IPS DF 6.9 (cell line): ENCODE data around the gene BIRC6.
A peak's percentile ranks its signal among the peaks of the same experiment; 100 is the strongest.

Experiments
- DNase-seq: peaks from one replicate; pipeline ENCODE4 v3.0.0-alpha.2; 2013; ENCODE audit warnings: low read depth, low spot score
- H3K27ac ChIP-seq: one replicate; pipeline ENCODE4 v1.5.1; 2013; ENCODE audit warnings: low read length, control low read depth
- H3K27me3 ChIP-seq: 2 replicates; pipeline ENCODE4 v1.6.1; 2013; ENCODE audit warnings: mild to moderate bottlenecking, low read length; ENCODE audit not compliant: control insufficient read depth, insufficient read depth
- H3K36me3 ChIP-seq: 2 replicates; pipeline ENCODE4 v1.6.1; 2013; ENCODE audit warnings: low read length; ENCODE audit not compliant: control insufficient read depth, insufficient read depth
- H3K4me1 ChIP-seq: 2 replicates; pipeline ENCODE4 v1.6.1; 2013; ENCODE audit warnings: low read length; ENCODE audit not compliant: control insufficient read depth, insufficient read depth
- H3K4me3 ChIP-seq: 2 replicates; pipeline ENCODE4 v1.5.1; 2013; ENCODE audit warnings: mild to moderate bottlenecking, low read length
- H3K9me3 ChIP-seq: 2 replicates; pipeline ENCODE4 v1.6.1; 2013; ENCODE audit warnings: low read length, inconsistent platforms; ENCODE audit not compliant: control insufficient read depth, insufficient read depth
- WGBS: extraction: QIAGEN DNeasy Blood & Tissue Kit; methylation state at CpG from one replicate; pipeline ENCODE4 v1.1.7; 2013; ENCODE audit warnings: mixed read lengths, missing lambda C conversion rate; ENCODE audit not compliant: insufficient read length, insufficient coverage; 5-methylcytosine and 5-hydroxymethylcytosine counted together

Gene BIRC6

GRCh38 chr2:32495139-32495538, 138.3 kb downstream of the BIRC6 start:
- Histone ChIP-seq H3K27me3 (no peaks in the 10 kb centered on the region), H3K36me3 (no peaks in the 10 kb centered on the region; the same call in 1 of the 2 replicates), H3K4me1 (no peaks in the 10 kb centered on the region; the same call in 1 of the 2 replicates), H3K9me3 (no peaks in the 10 kb centered on the region), H3K4me3 (no peak overlapping the region), H3K27ac (no peak overlapping the region)
- no peak for DNase-seq
- WGBS = no CpG with 5 or more reads among the region's 2 CpGs

GRCh38 chr2:32496662-32497061, 139.8 kb downstream of the BIRC6 start:
- Histone ChIP-seq H3K27ac (no peak overlapping the region), H3K9me3 (no peaks in the 10 kb centered on the region), H3K4me1 (no peaks in the 10 kb centered on the region; the same call in 1 of the 2 replicates), H3K36me3 (no peaks in the 10 kb centered on the region; the same call in 1 of the 2 replicates), H3K4me3 (no peak overlapping the region), H3K27me3 (no peaks in the 10 kb centered on the region)
- DNase-seq = peak; percentile 7
- WGBS = no CpG with 5 or more reads among the region's 3 CpGs

GRCh38 chr2:32498306-32498705, 141.5 kb downstream of the BIRC6 start:
- 100% methylated on average over 2 of the region's 6 CpGs for WGBS
- DNase-seq = no peak
- Histone ChIP-seq H3K9me3 (no peaks in the 10 kb centered on the region), H3K27ac (no peak overlapping the region), H3K27me3 (no peaks in the 10 kb centered on the region), H3K4me3 (no peak overlapping the region), H3K4me1 (no peaks in the 10 kb centered on the region; the same call in 1 of the 2 replicates), H3K36me3 (no peaks in the 10 kb centered on the region; the same call in 1 of the 2 replicates)

- Histone ChIP-seq H3K4me3 (no peak overlapping the region), H3K4me1 (no peaks in the 10 kb centered on the region; the same call in 1 of the 2 replicates), H3K36me3 (peaks cover 5% of the 10 kb centered on the region; the same call in 1 of the 2 replicates), H3K27ac (no peak overlapping the region), H3K9me3 (no peaks in the 10 kb centered on the region), H3K27me3 (no peaks in the 10 kb centered on the region)
- WGBS = no CpG with 5 or more reads among the region's 2 CpGs
- DNase-seq = no peak
Measured at GRCh38 chr2:32502941-32503340, 146.1 kb downstream of the BIRC6 start.

- no peaks in the 10 kb centered on the region for H3K27me3 ChIP-seq
- no peak for DNase-seq
- H3K4me3 ChIP-seq = no peak overlapping the region
- WGBS = 100% methylated on average over 1 of the region's 3 CpGs
- H3K9me3 ChIP-seq = no peaks in the 10 kb centered on the region
- no peak overlapping the region for H3K27ac ChIP-seq
- peaks cover 9% of the 10 kb centered on the region; the same call in 1 of the 2 replicates for H3K36me3 ChIP-seq
- H3K4me1 ChIP-seq = no peaks in the 10 kb centered on the region
Measured at GRCh38 chr2:32504877-32505478, 148.2 kb downstream of the BIRC6 start.

- no peak for DNase-seq
- Histone ChIP-seq H3K9me3 (no peaks in the 10 kb centered on the region), H3K27me3 (no peaks in the 10 kb centered on the region), H3K4me1 (no peaks in the 10 kb centered on the region), H3K36me3 (peaks cover 9% of the 10 kb centered on the region; the same call in 1 of the 2 replicates), H3K27ac (no peak overlapping the region), H3K4me3 (no peak overlapping the region)
- WGBS = no CpG with 5 or more reads among the region's 1 CpG
Measured at GRCh38 chr2:32506446-32506845, 149.6 kb downstream of the BIRC6 start.

- Histone ChIP-seq H3K4me3 (no peak overlapping the region), H3K27me3 (no peaks in the 10 kb centered on the region), H3K4me1 (no peaks in the 10 kb centered on the region), H3K9me3 (no peaks in the 10 kb centered on the region), H3K27ac (no peak overlapping the region), H3K36me3 (no peaks in the 10 kb centered on the region; the same call in 1 of the 2 replicates)
- WGBS = no CpG with 5 or more reads among the region's 2 CpGs
- no peak for DNase-seq
Measured at GRCh38 chr2:32514946-32515345, 158.1 kb downstream of the BIRC6 start.

GRCh38 chr2:32516567-32516966, 159.7 kb downstream of the BIRC6 start:
- no peak for DNase-seq
- no peaks in the 10 kb centered on the region for H3K4me1 ChIP-seq
- no peaks in the 10 kb centered on the region; the same call in 1 of the 2 replicates for H3K36me3 ChIP-seq
- WGBS = no CpG with 5 or more reads among the region's 1 CpG
- H3K9me3 ChIP-seq = no peaks in the 10 kb centered on the region
- no peaks in the 10 kb centered on the region for H3K27me3 ChIP-seq
- H3K4me3 ChIP-seq = no peak overlapping the region
- no peak overlapping the region for H3K27ac ChIP-seq

- H3K27ac ChIP-seq = no peak overlapping the region
Measured at GRCh38 chr2:32522770-32523169, 165.9 kb downstream of the BIRC6 start.

GRCh38 chr2:32523686-32524085, 166.9 kb downstream of the BIRC6 start:
- Histone ChIP-seq H3K36me3 (no peaks in the 10 kb centered on the region; the same call in 1 of the 2 replicates), H3K4me3 (no peak overlapping the region), H3K27me3 (no peaks in the 10 kb centered on the region), H3K27ac (no peak overlapping the region), H3K9me3 (no peaks in the 10 kb centered on the region), H3K4me1 (no peaks in the 10 kb centered on the region)
- WGBS = no CpG with 5 or more reads among the region's 6 CpGs
- no peak for DNase-seq

More at GRCh38 chr2:32522770-32523169, 165.9 kb downstream of the BIRC6 start:
- no peaks in the 10 kb centered on the region for H3K9me3 ChIP-seq
- no peaks in the 10 kb centered on the region; the same call in 1 of the 2 replicates for H3K36me3 ChIP-seq
- no peak overlapping the region for H3K4me3 ChIP-seq
- WGBS = no CpG with 5 or more reads among the region's 3 CpGs
- H3K27me3 ChIP-seq = no peaks in the 10 kb centered on the region
- no peak for DNase-seq
- H3K4me1 ChIP-seq = no peaks in the 10 kb centered on the region

GRCh38 chr2:32532341-32532740, 175.5 kb downstream of the BIRC6 start:
- no CpG with 5 or more reads among the region's 2 CpGs for WGBS
- no peak for DNase-seq
- Histone ChIP-seq H3K4me1 (no peaks in the 10 kb centered on the region), H3K27me3 (no peaks in the 10 kb centered on the region), H3K27ac (no peak overlapping the region), H3K4me3 (no peak overlapping the region), H3K9me3 (no peaks in the 10 kb centered on the region), H3K36me3 (no peaks in the 10 kb centered on the region; the same call in 1 of the 2 replicates)
